IMR-90 (cell line): Measurements from ENCODE around the gene KYAT1. TPM values are rescaled to one million over a fixed set of nuclear protein-coding genes. Genes with fewer than 3 reads are reported as not detected.
A peak's percentile ranks its signal among the peaks of the same experiment; 100 is the strongest.

Experiments
- ATAC-seq: fragments of 200-7000 bp; cut with Tn5 transposase; 2 replicates; pipeline ENCODE4 v1.9.1; 2020; ENCODE audit warnings: low read depth, mild to moderate bottlenecking, moderate library complexity
- BruUV-seq: library from RNA; stranded (reverse); fragments of 400-500 nt; replicated peaks from 2 replicates; lab custom pipeline; 2021; lab: Mats Ljungman, UMichigan
- CTCF ChIA-PET: fragments of 300-600 bp; formaldehyde crosslinking; extraction: SDS; loops from one replicate; lab custom pipeline; 2021; ENCODE audit warnings: antibody characterized with exemption; lab: Yijun Ruan, JAX
- POLR2A ChIA-PET: fragments of 300-600 bp; sonication (Branson Sonifier 250); formaldehyde crosslinking; loops from one replicate; lab custom pipeline; 2022; ENCODE audit warnings: antibody characterized with exemption; ENCODE audit not compliant: unreplicated experiment; lab: Charles Lee
- DNase-seq: peaks from one replicate; pipeline ENCODE4 v3.0.0; 2013
- H2AFZ ChIP-seq: replicated peaks from 2 replicates; pipeline ENCODE3; 2013; ENCODE audit warnings: low read length, mild to moderate bottlenecking; ENCODE audit not compliant: poor library complexity
- H2AK5ac ChIP-seq: 2 replicates; pipeline ENCODE4 v1.6.1; 2013; ENCODE audit warnings: low read depth, low read length, inconsistent platforms
- H2AK9ac ChIP-seq: replicated peaks from 2 replicates; pipeline ENCODE3; 2013; ENCODE audit warnings: mild to moderate bottlenecking, low read depth, low read length, moderate library complexity; ENCODE audit not compliant: poor library complexity
- H2BK120ac ChIP-seq: 2 replicates; pipeline ENCODE4 v1.6.1; 2013; ENCODE audit warnings: low read depth, low read length, inconsistent platforms
- H2BK15ac ChIP-seq: 3 replicates; pipeline ENCODE4 v1.6.1; 2013; ENCODE audit warnings: low read depth, low read length, inconsistent platforms
- H2BK20ac ChIP-seq: 2 replicates; pipeline ENCODE4 v1.6.1; 2013; ENCODE audit warnings: low read depth, mild to moderate bottlenecking, inconsistent platforms, low read length, moderate library complexity
- H2BK5ac ChIP-seq: 2 replicates; pipeline ENCODE4 v1.6.1; 2013; ENCODE audit warnings: mild to moderate bottlenecking, low read depth, low read length, inconsistent platforms; ENCODE audit not compliant: poor library complexity, severe bottlenecking
- H3K14ac ChIP-seq: replicated peaks from 2 replicates; pipeline ENCODE4 v1.6.1; 2013; ENCODE audit warnings: low read depth, low read length, inconsistent platforms
- H3K18ac ChIP-seq: 2 replicates; pipeline ENCODE4 v1.6.1; 2013; ENCODE audit warnings: low read depth, low read length, control low read depth
- H3K23ac ChIP-seq: 2 replicates; pipeline ENCODE4 v1.6.1; 2013; ENCODE audit warnings: low read depth, low read length, inconsistent platforms
- H3K27ac ChIP-seq: 2 replicates; pipeline ENCODE4 v1.5.1; 2013; ENCODE audit warnings: mild to moderate bottlenecking, control low read depth, low read length; ENCODE audit not compliant: insufficient read depth
- H3K27me3 ChIP-seq: 2 replicates; pipeline ENCODE4 v1.6.1; 2013; ENCODE audit warnings: low read length; ENCODE audit not compliant: control insufficient read depth, insufficient read depth
- H3K36me3 ChIP-seq: 2 replicates; pipeline ENCODE4 v1.6.1; 2013; ENCODE audit warnings: low read length, mixed read lengths; ENCODE audit not compliant: control insufficient read depth, insufficient read depth
- H3K4ac ChIP-seq: 2 replicates; pipeline ENCODE4 v1.6.1; 2013; ENCODE audit warnings: low read depth, low read length, inconsistent platforms
- H3K4me1 ChIP-seq: 2 replicates; pipeline ENCODE4 v1.6.1; 2013; ENCODE audit warnings: low read length, mixed read lengths; ENCODE audit not compliant: control insufficient read depth, insufficient read depth
- H3K4me2 ChIP-seq: 2 replicates; pipeline ENCODE4 v1.6.1; 2013; ENCODE audit warnings: low read depth, mild to moderate bottlenecking, control low read depth, low read length, moderate library complexity
- H3K4me3 ChIP-seq: 2 replicates; pipeline ENCODE4 v1.5.1; 2013; ENCODE audit warnings: low read depth, mild to moderate bottlenecking, control low read depth, low read length, moderate library complexity; ENCODE audit not compliant: insufficient read depth
- H3K56ac ChIP-seq: 2 replicates; pipeline ENCODE4 v1.6.1; 2013; ENCODE audit warnings: low read length, inconsistent platforms; ENCODE audit not compliant: insufficient read depth; ENCODE audit errors: extremely low read depth
- H3K79me1 ChIP-seq, 2 experiments: 2 replicates each; pipeline ENCODE4 v1.6.1; 2013; ENCODE audit warnings: low read length in 2 of 2, inconsistent platforms in 1 of 2, low read depth in 1 of 2
- H3K9ac ChIP-seq: 2 replicates; pipeline ENCODE4 v1.6.1; 2013; ENCODE audit warnings: low read depth, low read length, control low read depth
- H3K9me1 ChIP-seq: 2 replicates; pipeline ENCODE4 v1.6.1; 2013; ENCODE audit warnings: low read length, inconsistent platforms; ENCODE audit not compliant: insufficient read depth
- H3K9me3 ChIP-seq: 2 replicates; pipeline ENCODE4 v1.6.1; 2013; ENCODE audit warnings: low read length; ENCODE audit not compliant: control insufficient read depth, insufficient read depth
- H4K20me1 ChIP-seq: 2 replicates; pipeline ENCODE4 v1.6.1; 2013; ENCODE audit warnings: low read length, inconsistent platforms; ENCODE audit not compliant: insufficient read depth
- H4K5ac ChIP-seq: 2 replicates; pipeline ENCODE4 v1.6.1; 2013; ENCODE audit warnings: mild to moderate bottlenecking, low read depth, low read length, control low read depth
- H4K8ac ChIP-seq, 2 experiments: 2 replicates each; pipeline ENCODE4 v1.6.1; 2013; ENCODE audit warnings: low read depth in 2 of 2, low read length in 2 of 2, control low read depth in 1 of 2, inconsistent platforms in 1 of 2
- H4K91ac ChIP-seq: 2 replicates; pipeline ENCODE4 v1.6.1; 2013; ENCODE audit warnings: low read depth, low read length, inconsistent platforms; ENCODE audit not compliant: insufficient read depth
- CEBPB ChIP-seq: IDR thresholded peaks from 2 replicates; pipeline ENCODE4 v1.6.1; 2012; ENCODE audit warnings: low read depth, low read length, improper control_type of control experiment
- NFE2L2 ChIP-seq: fragments of 150-350 bp; IDR thresholded peaks from 2 replicates; pipeline ENCODE4 v1.6.1; 2016; ENCODE audit warnings: low read depth, mild to moderate bottlenecking, low read length
- WGBS, 2 experiments: methylation state at CpG; one replicate each; pipeline versions ENCODE4 v1.1.5 to v1.1.7; 2013; ENCODE audit warnings: missing lambda C conversion rate in 2 of 2; ENCODE audit not compliant: insufficient read length in 1 of 2; ENCODE audit errors: extremely low coverage in 2 of 2; 5-methylcytosine and 5-hydroxymethylcytosine counted together
- dilution Hi-C: fragments of 300-500 bp; cut with HindIII; formaldehyde crosslinking; loops from one replicate; pipeline ENCODE4 v1.14.3; 2018; ENCODE audit warnings: low sequenced_read_pairs; ENCODE audit not compliant: unreplicated experiment
- in situ Hi-C: fragments of 300-500 bp; cut with MboI; formaldehyde crosslinking; loops from 3 replicates; pipeline ENCODE4 v1.14.3; 2019; ENCODE audit warnings: low sequenced_read_pairs, inconsistent platforms, mixed read lengths
- intact Hi-C: fragments of 100-400 bp; cut with micrococcal nuclease; formaldehyde crosslinking; loops from 2 replicates; pipeline ENCODE4 v1.10.0; 2022
- polyA plus RNA-seq, 3 experiments: library from polyadenylated mRNA; depleted of rRNA; stranded (reverse); fragments of >200 nt; gene quantifications; 2 replicates each; pipeline ENCODE4 v1.2.3, GENCODE V29; 2012; ENCODE audit warnings: low replicate concordance in 1 of 3
- total RNA-seq: library from RNA; depleted of rRNA; stranded (reverse); fragments of >200 nt; gene quantifications from 2 replicates; pipeline ENCODE4 v1.2.3, GENCODE V29; 2012

Gene KYAT1
- total and polyA plus RNA-seq, 2 of the 4 experiments (the other 2 are of a cell fraction): 6.8 to 9.5 TPM

DNA sequence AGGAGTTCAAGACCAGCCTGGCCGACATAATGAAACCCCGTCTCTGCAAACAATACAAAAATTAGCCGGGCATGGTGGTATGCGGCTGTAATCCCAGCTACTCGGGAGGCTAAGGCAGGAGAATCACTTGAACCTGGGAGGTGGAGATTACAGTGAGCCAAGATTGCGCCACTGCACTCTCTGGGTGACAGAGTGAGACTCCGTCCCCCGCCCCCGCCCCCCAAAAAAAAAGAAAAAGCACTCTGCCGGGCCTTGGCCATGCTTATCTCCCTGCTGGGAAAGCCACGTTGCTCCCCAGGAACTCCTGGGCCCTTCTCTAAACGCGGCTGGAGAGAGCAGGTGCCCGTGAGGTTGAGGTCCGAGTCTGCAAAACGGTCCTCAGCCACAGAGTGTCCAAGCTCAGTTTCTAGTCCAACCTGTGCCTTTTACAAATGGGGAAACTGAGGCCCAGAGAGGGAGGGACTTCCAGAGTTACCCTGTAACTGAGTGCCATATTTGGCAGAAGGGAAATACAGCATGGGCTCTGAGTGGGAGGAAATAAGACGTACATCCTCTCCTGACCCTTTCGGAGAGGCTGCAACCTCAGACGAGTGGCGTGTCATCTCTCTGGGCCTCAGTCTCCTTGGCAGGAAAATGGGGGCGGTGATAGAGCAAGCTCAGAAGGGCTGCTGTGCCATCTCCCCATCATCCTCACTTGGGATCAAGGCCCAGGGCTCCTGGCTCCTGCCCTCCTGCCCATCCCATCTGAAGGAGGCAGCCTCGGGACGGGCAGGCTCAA, 32.4 kb upstream of the KYAT1 start:
- no peak overlapping the region for H2BK15ac ChIP-seq
- H3K36me3 ChIP-seq: peaks cover 37% of the 10 kb centered on the region
- peak overlapping the region; percentile 99; the same call in 1 of the 2 replicates for H3K14ac ChIP-seq
- TF ChIP-seq CEBPB (0 out of 2 replicates have a peak, but pooled peaks have one; percentile 3), NFE2L2 (no peak)
- H3K27me3 ChIP-seq: no peaks in the 10 kb centered on the region
- no TSS peak for BruUV-seq
- peak overlapping the region; percentile 64 for H3K4ac ChIP-seq
- ChIA-PET CTCF (no interaction called here), POLR2A (no interaction called here)
- peak overlapping the region; percentile 90 to 94; a peak in 2 of 4 replicates for H4K8ac ChIP-seq
- DNase-seq (no peak), ATAC-seq (no peak)
- H3K9ac ChIP-seq: no peak overlapping the region
- in situ Hi-C loops: no loop called here
- peak overlapping the region; percentile 44 for H2BK20ac ChIP-seq
- intact Hi-C loops: no loop called here
- peaks cover 31% of the 10 kb centered on the region for H3K4me1 ChIP-seq
- peak overlapping the region; percentile 96 for H2AK5ac ChIP-seq
- H2BK5ac ChIP-seq: peak overlapping the region; percentile 99
- H2AK9ac ChIP-seq: no peak overlapping the region
- no peak overlapping the region for H3K4me3 ChIP-seq
- peak overlapping the region; percentile 98; the same call in 1 of the 2 replicates for H4K91ac ChIP-seq
- dilution Hi-C loops: no loop called here
- H3K79me1 ChIP-seq: peaks cover 37 to 92% of the 10 kb centered on the region in 2 experiments; a peak in 3 of 4 replicates
- H3K18ac ChIP-seq: no peak overlapping the region
- no peak overlapping the region for H2AFZ ChIP-seq
- no peak overlapping the region for H3K4me2 ChIP-seq
- H3K27ac ChIP-seq: no peak overlapping the region; the same call in 1 of the 2 replicates
- H4K20me1 ChIP-seq: no peaks in the 10 kb centered on the region; the same call in none of the 2 replicates
- no peak overlapping the region for H3K23ac ChIP-seq
- 84% methylated on average over 14 of the region's 23 CpGs; no CpG with 5 or more reads in 1 of the 2 experiments for WGBS, 2 experiments
- peaks cover 47% of the 10 kb centered on the region for H3K9me1 ChIP-seq
- H3K9me3 ChIP-seq: no peaks in the 10 kb centered on the region
- no peak overlapping the region; the same call in 1 of the 2 replicates for H4K5ac ChIP-seq
- H2BK120ac ChIP-seq: peak overlapping the region; percentile 39; the same call in 1 of the 2 replicates
- H3K56ac ChIP-seq: no peak overlapping the region
